Loucy (cell line): ENCODE data around the gene SMTNL2.

Experiments used
- CTCF ChIP-seq: fragments of 200-600 bp; sonication (generic); conservative IDR thresholded peaks from 2 replicates; pipeline ENCODE4 v1.5.1; 2014; ENCODE audit warnings: mild to moderate bottlenecking, antibody characterized with exemption, low read length
- EZH2phosphoT487 ChIP-seq: fragments of 200-600 bp; IDR thresholded peaks from 2 replicates; pipeline ENCODE4 v1.6.1; 2018; ENCODE audit warnings: antibody characterized with exemption, mild to moderate bottlenecking, moderate library complexity, borderline replicate concordance

GRCh38 chr17:4594931-4595684 lies 10.8 kb downstream of the SMTNL2 start:
- TF ChIP-seq CTCF (no peak), EZH2phosphoT487 (no peak)
